ENCODE measurements around the gene KIFAP3.

KIFAP3 gene

GRCh38 chr1:170041423-170042192, 32.9 kb downstream of the KIFAP3 start:
- CTCF ChIA-PET: no interaction called here
- DNase-seq (ENCODE audit: extremely low spot score): no peak

GRCh38 chr1:170032531-170033280, 41.8 kb downstream of the KIFAP3 start:
- ChIA-PET CTCF (no interaction called here), POLR2A (no interaction called here)
- TF ChIP-seq NFRKB (IDR thresholded peaks at IDR 0.05): no peak
- TF ChIP-seq BHLHE40 (IDR thresholded peaks at IDR 0.05; ENCODE audit: borderline replicate concordance): no peak
- no peak for TF ChIP-seq ARNT (IDR thresholded peaks at IDR 0.05)
- TF ChIP-seq ELF4 (IDR thresholded peaks at IDR 0.05): no peak
- no peak for TF ChIP-seq SP1 (IDR thresholded peaks at IDR 0.05)
- TF ChIP-seq LEF1 (IDR thresholded peaks at IDR 0.05; ENCODE audit: borderline replicate concordance): no peak
- no peak for DNase-seq (ENCODE audit: extremely low spot score)

More at GRCh38 chr1:170041423-170042192, 32.9 kb downstream of the KIFAP3 start:
- POLR2A ChIA-PET: no interaction called here
- TF ChIP-seq SP1 (IDR thresholded peaks at IDR 0.05): no peak
- no peak for TF ChIP-seq BHLHE40 (IDR thresholded peaks at IDR 0.05; ENCODE audit: borderline replicate concordance)
- TF ChIP-seq TARDBP (IDR thresholded peaks at IDR 0.05): no peak
- TF ChIP-seq ELF4 (IDR thresholded peaks at IDR 0.05): no peak
- no peak for TF ChIP-seq SUZ12 (IDR thresholded peaks at IDR 0.05)
- no peak for TF ChIP-seq FOXK2 (IDR thresholded peaks at IDR 0.05)
- TF ChIP-seq FOXA1 (IDR thresholded peaks at IDR 0.05): no peak
- no peak for TF ChIP-seq CTBP1 (IDR thresholded peaks at IDR 0.05; ENCODE audit: borderline replicate concordance)
- TF ChIP-seq ARNT (IDR thresholded peaks at IDR 0.05): no peak
- TF ChIP-seq LEF1 (IDR thresholded peaks at IDR 0.05; ENCODE audit: borderline replicate concordance): no peak
- TF ChIP-seq ZNF384 (IDR thresholded peaks at IDR 0.05): no peak
- no peak for TF ChIP-seq L3MBTL2 (conservative IDR thresholded peaks at IDR 0.05)
- no peak for TF ChIP-seq NFRKB (IDR thresholded peaks at IDR 0.05)
- no peak for TF ChIP-seq FOXM1 (IDR thresholded peaks at IDR 0.05; ENCODE audit: borderline replicate concordance)
- no peak for TF ChIP-seq HDGF (IDR thresholded peaks at IDR 0.05; ENCODE audit: borderline replicate concordance)
- no peak for TF ChIP-seq PKNOX1 (IDR thresholded peaks at IDR 0.05)

GRCh38 chr1:170030212-170030611, 44.3 kb downstream of the KIFAP3 start:
- ChIA-PET CTCF (no interaction called here), POLR2A (no interaction called here)
- no peak for DNase-seq (ENCODE audit: extremely low spot score)
- TF ChIP-seq TARDBP (IDR thresholded peaks at IDR 0.05) (no peak), SP1 (IDR thresholded peaks at IDR 0.05) (no peak)

- TF ChIP-seq FOXA1 (IDR thresholded peaks at IDR 0.05) (no peak), ARNT (IDR thresholded peaks at IDR 0.05) (no peak)
- no peak for DNase-seq (ENCODE audit: extremely low spot score)
- CTCF ChIA-PET: no interaction called here
- POLR2A ChIA-PET: no interaction called here
These were observed 46.7 kb downstream of the KIFAP3 start for GRCh38 chr1:170027760-170028159.

GRCh38 chr1:170020859-170021258, 53.6 kb downstream of the KIFAP3 start:
- no peak for DNase-seq (ENCODE audit: extremely low spot score)
- TF ChIP-seq PKNOX1 (IDR thresholded peaks at IDR 0.05) (no peak), BHLHE40 (IDR thresholded peaks at IDR 0.05; ENCODE audit: borderline replicate concordance) (no peak), SUZ12 (IDR thresholded peaks at IDR 0.05) (no peak), ZNF384 (IDR thresholded peaks at IDR 0.05) (no peak), ELF4 (IDR thresholded peaks at IDR 0.05) (no peak), CTBP1 (IDR thresholded peaks at IDR 0.05; ENCODE audit: borderline replicate concordance) (no peak), SP1 (IDR thresholded peaks at IDR 0.05) (no peak), FOXK2 (IDR thresholded peaks at IDR 0.05) (no peak), LEF1 (IDR thresholded peaks at IDR 0.05; ENCODE audit: borderline replicate concordance) (no peak), FOXA1 (IDR thresholded peaks at IDR 0.05) (no peak), FOXM1 (IDR thresholded peaks at IDR 0.05; ENCODE audit: borderline replicate concordance) (no peak), HDGF (IDR thresholded peaks at IDR 0.05; ENCODE audit: borderline replicate concordance) (no peak), L3MBTL2 (conservative IDR thresholded peaks at IDR 0.05) (no peak), TARDBP (IDR thresholded peaks at IDR 0.05) (no peak), ARNT (IDR thresholded peaks at IDR 0.05) (no peak), NFRKB (IDR thresholded peaks at IDR 0.05) (no peak)
- CTCF ChIA-PET: no interaction called here
- POLR2A ChIA-PET: no interaction called here

GRCh38 chr1:170017478-170017877, 57.0 kb downstream of the KIFAP3 start:
- ChIA-PET CTCF (no interaction called here), POLR2A (no interaction called here)
- no peak for DNase-seq (ENCODE audit: extremely low spot score)
- TF ChIP-seq L3MBTL2 (conservative IDR thresholded peaks at IDR 0.05) (no peak), NFRKB (IDR thresholded peaks at IDR 0.05) (no peak), ZNF384 (IDR thresholded peaks at IDR 0.05) (no peak), FOXM1 (IDR thresholded peaks at IDR 0.05; ENCODE audit: borderline replicate concordance) (no peak), ARNT (IDR thresholded peaks at IDR 0.05) (no peak), LEF1 (IDR thresholded peaks at IDR 0.05; ENCODE audit: borderline replicate concordance) (no peak), CTBP1 (IDR thresholded peaks at IDR 0.05; ENCODE audit: borderline replicate concordance) (no peak), ELF4 (IDR thresholded peaks at IDR 0.05) (no peak), SUZ12 (IDR thresholded peaks at IDR 0.05) (no peak), HDGF (IDR thresholded peaks at IDR 0.05; ENCODE audit: borderline replicate concordance) (no peak), TARDBP (IDR thresholded peaks at IDR 0.05) (no peak), PKNOX1 (IDR thresholded peaks at IDR 0.05) (no peak), FOXA1 (IDR thresholded peaks at IDR 0.05) (no peak), SP1 (IDR thresholded peaks at IDR 0.05) (no peak), FOXK2 (IDR thresholded peaks at IDR 0.05) (no peak), BHLHE40 (IDR thresholded peaks at IDR 0.05; ENCODE audit: borderline replicate concordance) (no peak)
